H1 (cell line): ENCODE measurements around the gene CDRT15L2.
"Not testable (repeated sequence)": the region's sequence is repeated elsewhere in the genome, so short reads cannot be mapped to it uniquely, and the experiment has no call there.

ENCODE experiments used
- CEBPB ChIP-seq: IDR thresholded peaks from 2 replicates; pipeline ENCODE4 v1.6.1; 2012; ENCODE audit warnings: low read depth, low read length
- CHD1 ChIP-seq: IDR thresholded peaks from 2 replicates; pipeline ENCODE4 v1.6.1; 2012; ENCODE audit warnings: low read depth, low read length, improper control_type of control experiment
- EP300 ChIP-seq, 2 experiments: IDR thresholded peaks; 1 replicate in 1 of 2; 2 replicates in 1 of 2; pipeline ENCODE4 v1.6.1; 2011 to 2012; ENCODE audit warnings: low read depth in 2 of 2, low read length in 2 of 2, mild to moderate bottlenecking in 2 of 2, borderline replicate concordance in 1 of 2, inconsistent platforms in 1 of 2, moderate library complexity in 1 of 2
- EZH2 ChIP-seq: fragments of 200-600 bp; sonication (generic); IDR thresholded peaks from 2 replicates; pipeline ENCODE4 v1.7.1; 2012; ENCODE audit warnings: low read depth, mild to moderate bottlenecking, moderate library complexity, low read length, inconsistent platforms; ENCODE audit not compliant: severe bottlenecking
- MAX ChIP-seq: IDR thresholded peaks from 2 replicates; pipeline ENCODE4 v1.6.1; 2012; ENCODE audit warnings: inconsistent platforms
- RFX5 ChIP-seq: IDR thresholded peaks from 2 replicates; pipeline ENCODE4 v1.6.1; 2011; ENCODE audit warnings: low read depth, low read length, improper control_type of control experiment, borderline replicate concordance
- SP1 ChIP-seq: IDR thresholded peaks from 2 replicates; pipeline ENCODE4 v1.6.1; 2011; ENCODE audit warnings: low read depth, low read length
- SP4 ChIP-seq: IDR thresholded peaks from 2 replicates; pipeline ENCODE4 v1.6.1; 2012; ENCODE audit warnings: low read length, inconsistent platforms
- SUZ12 ChIP-seq: fragments of 200-600 bp; sonication (generic); IDR thresholded peaks from 2 replicates; pipeline ENCODE4 v1.6.1; 2012; ENCODE audit warnings: mild to moderate bottlenecking, inconsistent platforms, low read length, moderate library complexity, mixed read lengths
- TAF1 ChIP-seq: IDR thresholded peaks from 2 replicates; pipeline ENCODE4 v1.6.1; 2011; ENCODE audit warnings: mild to moderate bottlenecking, low read depth, low read length
- TF ChIP-seq, protein P1 (sequence below), 3 experiments: IDR thresholded peaks; 1 replicate in 2 of 3; 2 replicates in 1 of 3; pipeline versions ENCODE4 v1.5.1 to v1.6.1; 2011; ENCODE audit warnings: low read length in 3 of 3, mild to moderate bottlenecking in 3 of 3, inconsistent platforms in 2 of 3, low read depth in 1 of 3, moderate library complexity in 1 of 3; ENCODE audit not compliant: insufficient read depth in 1 of 3; ENCODE audit errors: control extremely low read depth in 1 of 3

GRCh38 chr17:20554728-20555127 lies 24.8 kb upstream of the CDRT15L2 start:
- TF ChIP-seq, protein P1, sequence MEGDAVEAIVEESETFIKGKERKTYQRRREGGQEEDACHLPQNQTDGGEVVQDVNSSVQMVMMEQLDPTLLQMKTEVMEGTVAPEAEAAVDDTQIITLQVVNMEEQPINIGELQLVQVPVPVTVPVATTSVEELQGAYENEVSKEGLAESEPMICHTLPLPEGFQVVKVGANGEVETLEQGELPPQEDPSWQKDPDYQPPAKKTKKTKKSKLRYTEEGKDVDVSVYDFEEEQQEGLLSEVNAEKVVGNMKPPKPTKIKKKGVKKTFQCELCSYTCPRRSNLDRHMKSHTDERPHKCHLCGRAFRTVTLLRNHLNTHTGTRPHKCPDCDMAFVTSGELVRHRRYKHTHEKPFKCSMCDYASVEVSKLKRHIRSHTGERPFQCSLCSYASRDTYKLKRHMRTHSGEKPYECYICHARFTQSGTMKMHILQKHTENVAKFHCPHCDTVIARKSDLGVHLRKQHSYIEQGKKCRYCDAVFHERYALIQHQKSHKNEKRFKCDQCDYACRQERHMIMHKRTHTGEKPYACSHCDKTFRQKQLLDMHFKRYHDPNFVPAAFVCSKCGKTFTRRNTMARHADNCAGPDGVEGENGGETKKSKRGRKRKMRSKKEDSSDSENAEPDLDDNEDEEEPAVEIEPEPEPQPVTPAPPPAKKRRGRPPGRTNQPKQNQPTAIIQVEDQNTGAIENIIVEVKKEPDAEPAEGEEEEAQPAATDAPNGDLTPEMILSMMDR (IDR thresholded peaks at IDR 0.05; ENCODE audit: control extremely low read depth in 1 of 3, insufficient read depth in 1 of 3, low read depth in 1 of 3, low read length in 3 of 3), result not testable (repeated sequence)
- TF ChIP-seq SUZ12; CEBPB; SP4; MAX; RFX5; CHD1; EP300 (IDR thresholded peaks at IDR 0.05; ENCODE audit: borderline replicate concordance in 1 of 2, low read depth in 2 of 2, low read length in 2 of 2); TAF1; EZH2; SP1: not testable (repeated sequence)
